Measurements from ENCODE around the gene GHRH.

GHRH gene

GRCh38 chr20:37291724-37292126 lies 30.1 kb upstream of the GHRH start:
- no peak for TF ChIP-seq Cebpa-rat (IDR thresholded peaks at IDR 0.05)
- no peak overlapping the region for H3K4me3 ChIP-seq
- H3K9me3 ChIP-seq, result peaks cover 22% of the 10 kb centered on the region
- peaks cover 26% of the 10 kb centered on the region for H4K20me1 ChIP-seq
- peaks cover 37% of the 10 kb centered on the region for H3K4me1 ChIP-seq
- no peak overlapping the region for H3K9ac ChIP-seq
- peaks cover 33% of the 10 kb centered on the region for H3K36me3 ChIP-seq
- peak overlapping the region; percentile 93 for H3K4me2 ChIP-seq
- no peak overlapping the region for H3K27ac ChIP-seq
- H3K27me3 ChIP-seq, result no peaks in the 10 kb centered on the region

DNA sequence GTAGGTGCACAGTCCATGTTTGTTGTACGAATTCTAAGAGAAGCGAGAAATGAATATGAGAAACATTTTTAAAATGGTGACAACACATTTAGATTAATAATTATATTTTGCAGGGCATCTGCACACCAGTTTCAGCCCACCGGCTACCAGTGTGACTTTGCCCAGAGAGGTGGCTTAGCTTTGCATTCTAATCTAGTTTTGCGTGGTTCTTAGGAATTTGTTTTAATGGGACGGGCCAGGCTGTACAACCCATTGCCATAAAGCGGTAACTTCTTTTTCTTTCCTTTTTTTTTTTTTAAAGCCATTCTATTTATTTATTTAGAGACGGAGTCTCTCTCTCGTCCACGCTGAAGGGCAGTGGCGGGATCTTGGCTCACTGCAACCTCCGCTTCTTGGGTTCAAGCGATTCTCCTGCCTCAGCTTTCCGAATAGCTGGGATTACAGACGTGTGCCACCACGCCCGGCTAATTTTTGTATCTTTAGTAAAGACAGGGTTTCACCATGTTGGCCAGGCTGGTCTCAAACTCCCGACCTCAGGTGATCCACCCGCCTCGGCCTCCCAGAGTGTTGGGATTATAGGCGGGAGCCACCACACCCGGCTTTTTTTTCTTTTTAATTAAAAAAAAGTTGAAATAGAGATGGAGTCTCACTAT lies 28.7 kb upstream of the GHRH start:
- peak overlapping the region; percentile 92 for H3K27ac ChIP-seq
- H3K4me3 ChIP-seq, result peak overlapping the region; percentile 74
- H3K27me3 ChIP-seq, result no peaks in the 10 kb centered on the region
- H3K9me3 ChIP-seq, result peaks cover 22% of the 10 kb centered on the region
- peak overlapping the region; percentile 87 for H3K9ac ChIP-seq
- peaks cover 32% of the 10 kb centered on the region for H3K36me3 ChIP-seq
- peak overlapping the region; percentile 93 for H3K4me2 ChIP-seq
- peaks cover 12% of the 10 kb centered on the region for H4K20me1 ChIP-seq
- H3K4me1 ChIP-seq, result peaks cover 23% of the 10 kb centered on the region
- TF ChIP-seq Cebpa-rat (IDR thresholded peaks at IDR 0.05), result no peak

- no peak for TF ChIP-seq Cebpa-rat (IDR thresholded peaks at IDR 0.05)
- no peak overlapping the region for H3K9ac ChIP-seq
- H3K36me3 ChIP-seq, result peaks cover 18% of the 10 kb centered on the region
- peaks cover 23% of the 10 kb centered on the region for H3K4me1 ChIP-seq
- no peak overlapping the region for H3K27ac ChIP-seq
- no peaks in the 10 kb centered on the region for H4K20me1 ChIP-seq
- no peak overlapping the region for H3K4me3 ChIP-seq
- no peaks in the 10 kb centered on the region for H3K27me3 ChIP-seq
- H3K9me3 ChIP-seq, result peaks cover 11% of the 10 kb centered on the region
- H3K4me2 ChIP-seq, result no peak overlapping the region
Measured at GRCh38 chr20:37288091-37288490, 26.5 kb upstream of the GHRH start.

DNA sequence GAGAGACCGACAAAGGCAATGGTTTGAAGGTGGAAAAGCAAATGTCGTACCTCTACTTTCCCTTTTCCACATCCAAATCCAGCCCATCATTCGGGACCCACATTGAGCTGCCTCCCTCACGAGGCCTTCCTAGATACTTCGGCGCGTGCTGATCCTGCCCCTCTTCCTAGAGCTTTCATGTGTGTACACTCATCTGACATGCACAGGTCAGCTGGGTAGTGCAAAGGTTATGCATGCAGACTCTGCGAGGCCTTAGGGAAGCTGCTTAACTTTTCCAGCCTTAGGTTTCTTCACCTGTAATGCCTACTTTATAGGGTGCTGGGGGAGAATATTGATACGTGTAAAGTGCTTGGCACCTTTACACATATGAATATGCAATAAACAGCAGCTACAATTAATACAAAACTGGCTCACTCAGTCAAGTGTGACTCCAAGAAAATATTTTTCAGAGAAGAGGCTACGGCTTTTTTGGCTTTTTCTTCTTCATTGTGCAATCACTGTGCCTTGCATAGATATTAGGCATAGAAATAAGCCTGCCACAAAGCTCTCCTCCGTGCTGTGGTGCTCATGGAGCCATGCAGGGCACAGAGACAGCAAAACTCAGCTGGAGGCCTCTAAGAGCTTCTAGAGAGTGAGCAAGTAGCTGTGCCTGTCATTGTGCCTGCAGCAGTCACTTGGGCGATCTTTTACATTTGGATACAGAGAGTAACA lies 24.2 kb upstream of the GHRH start:
- Histone ChIP-seq H3K9ac (peak overlapping the region; percentile 7; the same call in 1 of the 2 replicates), H3K36me3 (no peaks in the 10 kb centered on the region), H3K4me2 (no peak overlapping the region), H3K4me1 (peaks cover 16% of the 10 kb centered on the region), H4K20me1 (no peaks in the 10 kb centered on the region), H3K27me3 (no peaks in the 10 kb centered on the region), H3K27ac (no peak overlapping the region), H3K9me3 (no peaks in the 10 kb centered on the region), H3K4me3 (no peak overlapping the region)
- no peak for TF ChIP-seq Cebpa-rat (IDR thresholded peaks at IDR 0.05)

DNA sequence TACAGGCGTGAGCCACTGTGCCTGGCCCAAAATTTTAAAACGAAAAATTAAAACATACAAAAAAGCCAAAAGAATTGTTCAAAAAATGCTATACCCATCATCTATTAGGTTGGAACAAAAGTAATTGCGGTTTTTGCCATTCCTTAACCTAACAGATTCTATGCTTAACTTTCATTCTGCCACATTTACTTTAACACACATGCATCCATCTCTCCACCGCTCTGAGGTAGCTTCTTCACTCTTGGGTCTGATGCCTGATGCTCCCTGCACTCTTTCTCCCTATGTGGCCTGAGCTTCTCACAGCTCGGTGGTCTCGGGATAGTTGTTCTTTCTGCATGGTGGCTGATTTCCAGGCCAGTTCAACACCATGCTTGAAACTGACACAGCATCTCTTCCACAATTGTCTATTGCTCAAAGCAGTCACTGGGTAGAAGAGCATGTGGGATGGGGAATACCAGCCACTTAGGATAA lies 23.1 kb upstream of the GHRH start:
- no peaks in the 10 kb centered on the region for H3K36me3 ChIP-seq
- no peak for TF ChIP-seq Cebpa-rat (IDR thresholded peaks at IDR 0.05)
- no peak overlapping the region for H3K27ac ChIP-seq
- no peaks in the 10 kb centered on the region for H3K27me3 ChIP-seq
- no peaks in the 10 kb centered on the region for H4K20me1 ChIP-seq
- H3K4me1 ChIP-seq, result 0 out of 2 replicates have a peak, but pooled peaks cover 7% of the 10 kb centered on the region
- no peaks in the 10 kb centered on the region for H3K9me3 ChIP-seq
- H3K4me3 ChIP-seq, result no peak overlapping the region
- H3K4me2 ChIP-seq, result no peak overlapping the region
- no peak overlapping the region for H3K9ac ChIP-seq

GRCh38 chr20:37283530-37284195 lies 22.0 kb upstream of the GHRH start:
- Histone ChIP-seq H4K20me1 (no peaks in the 10 kb centered on the region), H3K27me3 (no peaks in the 10 kb centered on the region), H3K4me1 (0 out of 2 replicates have a peak, but pooled peaks cover 7% of the 10 kb centered on the region), H3K9ac (no peak overlapping the region), H3K4me2 (no peak overlapping the region), H3K4me3 (no peak overlapping the region), H3K9me3 (no peaks in the 10 kb centered on the region), H3K36me3 (no peaks in the 10 kb centered on the region), H3K27ac (no peak overlapping the region)
- TF ChIP-seq Cebpa-rat (IDR thresholded peaks at IDR 0.05), result no peak

DNA sequence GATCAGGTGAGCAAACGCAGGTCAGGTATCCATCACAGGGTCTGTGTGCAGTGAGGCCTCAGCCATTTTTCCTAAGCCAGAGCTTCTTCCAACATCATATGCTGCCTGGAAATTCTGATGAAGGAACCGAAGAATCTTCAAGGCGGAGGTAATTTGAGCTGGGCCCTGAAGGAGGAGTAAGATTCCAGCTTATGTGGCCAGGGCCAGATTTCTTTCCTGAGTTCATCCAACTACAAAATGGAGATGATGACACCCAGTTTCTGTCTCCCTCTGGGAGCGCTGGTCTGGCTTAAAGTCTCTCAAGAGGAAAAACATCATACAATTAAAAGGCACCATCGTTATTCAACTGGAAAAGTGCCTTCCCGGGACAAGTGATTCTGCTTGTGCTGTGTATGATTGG lies 20.9 kb upstream of the GHRH start:
- Histone ChIP-seq H3K4me2 (peak overlapping the region; percentile 4; the same call in 1 of the 2 replicates), H3K9ac (no peak overlapping the region), H3K27me3 (no peaks in the 10 kb centered on the region), H3K36me3 (no peaks in the 10 kb centered on the region), H3K27ac (no peak overlapping the region), H3K9me3 (no peaks in the 10 kb centered on the region), H3K4me1 (0 out of 2 replicates have a peak, but pooled peaks cover 7% of the 10 kb centered on the region), H4K20me1 (no peaks in the 10 kb centered on the region), H3K4me3 (no peak overlapping the region)
- no peak for TF ChIP-seq Cebpa-rat (IDR thresholded peaks at IDR 0.05)

DNA sequence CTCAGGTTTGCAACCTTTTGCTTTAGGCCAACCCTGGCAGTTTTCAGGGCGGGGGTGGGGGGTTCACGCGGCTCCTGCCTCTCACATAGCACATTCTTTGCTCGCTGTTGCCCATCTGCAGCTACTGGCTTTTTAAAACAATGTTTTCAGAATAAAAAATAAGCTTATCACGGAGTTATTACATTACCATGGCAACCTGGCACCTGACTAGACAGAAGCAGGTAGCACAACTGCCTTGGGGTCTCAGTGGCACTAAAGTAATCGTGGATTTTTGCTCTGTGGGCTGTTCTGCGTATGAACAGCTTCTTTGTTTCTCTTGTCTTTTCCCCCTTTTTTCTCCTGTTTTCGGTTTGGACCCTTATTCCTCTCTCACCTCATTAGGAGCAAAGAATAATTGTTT lies 18.8 kb upstream of the GHRH start:
- no peaks in the 10 kb centered on the region for H3K9me3 ChIP-seq
- no peak overlapping the region for H3K27ac ChIP-seq
- H3K4me1 ChIP-seq, result peaks cover 27% of the 10 kb centered on the region
- H3K4me3 ChIP-seq, result no peak overlapping the region
- H3K9ac ChIP-seq, result no peak overlapping the region
- H3K27me3 ChIP-seq, result no peaks in the 10 kb centered on the region
- no peak overlapping the region for H3K4me2 ChIP-seq
- no peak for TF ChIP-seq Cebpa-rat (IDR thresholded peaks at IDR 0.05)
- no peaks in the 10 kb centered on the region for H3K36me3 ChIP-seq
- H4K20me1 ChIP-seq, result no peaks in the 10 kb centered on the region

DNA sequence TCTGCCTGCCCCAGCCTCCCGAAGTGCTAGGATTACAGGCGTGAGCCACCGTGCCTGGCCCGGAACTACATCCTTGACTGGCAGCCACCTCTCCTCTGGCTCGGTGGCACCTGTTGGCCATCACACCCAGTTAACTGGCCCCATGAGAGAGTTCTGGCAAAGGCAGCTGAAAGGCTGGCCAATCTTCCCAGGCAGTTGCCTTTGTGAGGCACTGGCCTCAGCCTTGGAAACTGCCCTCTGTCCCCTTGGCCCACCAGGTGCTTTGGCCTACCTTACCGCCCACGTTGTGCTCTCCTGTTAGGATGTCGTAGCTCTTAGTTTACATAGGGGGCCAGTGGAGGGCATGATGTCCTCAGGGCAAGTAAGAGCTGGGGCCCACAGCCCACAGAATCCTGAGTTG lies 18.2 kb upstream of the GHRH start:
- H4K20me1 ChIP-seq, result no peaks in the 10 kb centered on the region
- no peak for TF ChIP-seq Cebpa-rat (IDR thresholded peaks at IDR 0.05)
- no peaks in the 10 kb centered on the region for H3K36me3 ChIP-seq
- H3K4me3 ChIP-seq, result no peak overlapping the region
- H3K9ac ChIP-seq, result no peak overlapping the region
- no peak overlapping the region for H3K4me2 ChIP-seq
- H3K9me3 ChIP-seq, result no peaks in the 10 kb centered on the region
- H3K27ac ChIP-seq, result no peak overlapping the region
- H3K27me3 ChIP-seq, result no peaks in the 10 kb centered on the region
- peaks cover 33% of the 10 kb centered on the region for H3K4me1 ChIP-seq
